Trophoblast cell (in vitro differentiated cells and primary cell): ENCODE results near the gene TREML2.

Experiments
- DNase-seq, 2 donors: peaks; one replicate each; pipeline ENCODE4 v3.0.0-alpha.2; 2016
- H2AFZ ChIP-seq: 2 replicates; pipeline ENCODE4 v1.6.1; 2013; ENCODE audit warnings: low read length, moderate library complexity, mild to moderate bottlenecking; ENCODE audit not compliant: insufficient read depth, poor library complexity
- H2AK5ac ChIP-seq: 2 replicates; pipeline ENCODE4 v1.6.1; 2013; ENCODE audit warnings: mild to moderate bottlenecking, low read length
- H2BK120ac ChIP-seq: 2 replicates; pipeline ENCODE4 v1.6.1; 2013; ENCODE audit warnings: low read length, mild to moderate bottlenecking, moderate library complexity; ENCODE audit not compliant: insufficient read depth, poor library complexity
- H2BK12ac ChIP-seq: 2 replicates; pipeline ENCODE4 v1.6.1; 2013; ENCODE audit warnings: mild to moderate bottlenecking, low read length, moderate library complexity
- H2BK5ac ChIP-seq: 2 replicates; pipeline ENCODE4 v1.6.1; 2013; ENCODE audit warnings: low read length, low read depth, moderate library complexity, mild to moderate bottlenecking; ENCODE audit not compliant: poor library complexity
- H3K14ac ChIP-seq: 2 replicates; pipeline ENCODE4 v1.6.1; 2013; ENCODE audit warnings: mild to moderate bottlenecking, low read length
- H3K18ac ChIP-seq: 2 replicates; pipeline ENCODE4 v1.6.1; 2013; ENCODE audit warnings: mild to moderate bottlenecking, low read length
- H3K23ac ChIP-seq: 2 replicates; pipeline ENCODE4 v1.6.1; 2013; ENCODE audit warnings: low read length
- H3K27ac ChIP-seq: 2 replicates; pipeline ENCODE4 v1.5.1; 2013; ENCODE audit warnings: low read depth, mild to moderate bottlenecking, inconsistent platforms, low read length, moderate library complexity
- H3K27me3 ChIP-seq: 2 replicates; pipeline ENCODE4 v1.6.1; 2013; ENCODE audit warnings: inconsistent platforms, mild to moderate bottlenecking, low read length, moderate library complexity; ENCODE audit not compliant: insufficient read depth
- H3K36me3 ChIP-seq, 2 experiments: 1 replicate in 1 of 2; 2 replicates in 1 of 2; pipeline ENCODE4 v1.6.1; 2013; ENCODE audit warnings: low read length in 2 of 2, mild to moderate bottlenecking in 2 of 2, moderate library complexity in 1 of 2; ENCODE audit not compliant: insufficient read depth in 2 of 2, control insufficient read depth in 1 of 2
- H3K4ac ChIP-seq: 2 replicates; pipeline ENCODE4 v1.6.1; 2013; ENCODE audit warnings: low read depth, mild to moderate bottlenecking, low read length, moderate library complexity
- H3K4me1 ChIP-seq, 2 experiments: 1 replicate in 1 of 2; 2 replicates in 1 of 2; pipeline ENCODE4 v1.6.1; 2013; ENCODE audit warnings: low read length in 2 of 2, mild to moderate bottlenecking in 2 of 2, moderate library complexity in 1 of 2; ENCODE audit not compliant: insufficient read depth in 2 of 2, control insufficient read depth in 1 of 2
- H3K4me2 ChIP-seq: 2 replicates; pipeline ENCODE4 v1.6.1; 2013; ENCODE audit warnings: inconsistent platforms, mild to moderate bottlenecking, low read length, moderate library complexity
- H3K4me3 ChIP-seq: 2 replicates; pipeline ENCODE4 v1.5.1; 2013; ENCODE audit warnings: mild to moderate bottlenecking, low read depth, low read length, inconsistent platforms
- H3K79me1 ChIP-seq: one replicate; pipeline ENCODE4 v1.6.1; 2013; ENCODE audit warnings: low read length
- H3K79me2 ChIP-seq: 2 replicates; pipeline ENCODE4 v1.6.1; 2013; ENCODE audit warnings: low read length, mild to moderate bottlenecking; ENCODE audit not compliant: control insufficient read depth, insufficient read depth, poor library complexity
- H3K9ac ChIP-seq: 2 replicates; pipeline ENCODE4 v1.6.1; 2013; ENCODE audit warnings: mild to moderate bottlenecking, low read length
- H3K9me3 ChIP-seq: 2 replicates; pipeline ENCODE4 v1.6.1; 2013; ENCODE audit warnings: low read depth, mild to moderate bottlenecking, control low read depth, inconsistent platforms, low read length; ENCODE audit not compliant: insufficient read depth
- H4K12ac ChIP-seq: 2 replicates; pipeline ENCODE4 v1.6.1; 2013; ENCODE audit warnings: low read depth, mild to moderate bottlenecking, low read length, moderate library complexity
- H4K8ac ChIP-seq: 2 replicates; pipeline ENCODE4 v1.6.1; 2013; ENCODE audit warnings: low read depth, mild to moderate bottlenecking, low read length, moderate library complexity
- H4K91ac ChIP-seq: one replicate; pipeline ENCODE4 v1.6.1; 2013; ENCODE audit warnings: low read depth, mild to moderate bottlenecking, low read length, moderate library complexity
- WGBS: extraction: QIAGEN DNeasy Blood & Tissue Kit; methylation state at CpG from one replicate; pipeline ENCODE4 v1.1.7; 2013; ENCODE audit warnings: missing lambda C conversion rate; ENCODE audit not compliant: insufficient read length, insufficient coverage; ENCODE audit errors: extremely low coverage; 5-methylcytosine and 5-hydroxymethylcytosine counted together

Gene TREML2

DNA sequence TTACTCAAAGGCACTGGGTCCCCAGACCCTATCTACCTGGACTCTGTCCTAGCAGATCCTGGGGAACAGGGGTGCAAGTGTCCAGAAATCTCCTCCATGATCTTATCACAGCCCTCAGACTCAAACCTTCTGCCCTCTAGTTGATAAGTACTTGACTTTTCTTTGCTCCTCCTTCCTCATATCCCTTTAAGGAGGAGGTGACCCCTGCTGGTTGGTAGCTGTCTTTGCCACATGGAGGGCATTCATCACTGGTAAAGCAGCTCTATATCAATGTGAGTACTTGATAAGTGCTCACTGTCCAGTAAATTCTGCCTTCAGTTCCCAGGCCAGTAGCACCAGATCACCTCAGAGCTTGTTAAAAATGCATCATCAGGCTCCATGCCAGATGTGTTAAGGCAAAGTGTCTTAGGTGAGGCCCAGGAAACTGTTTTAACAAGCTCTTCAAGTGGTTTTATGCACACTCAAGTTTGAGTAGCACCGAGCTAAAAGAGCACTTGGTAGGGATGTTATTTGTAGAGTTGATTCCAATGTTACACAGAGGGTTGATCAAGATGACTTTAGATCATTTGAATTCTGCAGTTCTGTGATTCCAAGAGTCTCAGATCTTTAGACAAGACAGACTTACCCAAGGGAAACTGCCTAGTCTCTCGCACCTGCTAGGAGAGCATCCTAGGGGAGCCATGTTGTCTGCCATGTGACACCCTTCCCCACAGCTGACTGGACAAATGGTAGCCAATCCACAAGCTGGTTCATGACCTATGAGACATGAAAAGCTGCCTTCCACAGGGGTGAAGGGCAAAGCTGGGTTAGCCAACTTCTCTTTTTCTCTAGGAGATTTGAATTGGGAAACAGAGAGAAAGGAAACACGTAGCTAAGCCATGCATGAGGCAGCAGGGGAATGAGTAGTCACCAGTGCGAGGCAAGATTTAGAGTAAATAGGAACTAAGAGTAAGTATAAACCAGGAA lies 18.6 kb downstream of the TREML2 start:
- H3K79me2 ChIP-seq = no peaks in the 10 kb centered on the region
- H3K4me1 ChIP-seq = peaks cover 0 to 8% of the 10 kb centered on the region in 2 experiments
- no peak overlapping the region for H3K23ac ChIP-seq
- no peak overlapping the region for H2BK5ac ChIP-seq
- H3K4me3 ChIP-seq = no peak overlapping the region
- no peak overlapping the region for H3K14ac ChIP-seq
- H3K27ac ChIP-seq = no peak overlapping the region
- H4K8ac ChIP-seq = no peak overlapping the region
- no CpG with 5 or more reads among the region's 4 CpGs for WGBS
- H3K4ac ChIP-seq = no peak overlapping the region
- H3K4me2 ChIP-seq = no peak overlapping the region
- H3K18ac ChIP-seq = no peak overlapping the region
- DNase-seq = peak; percentile 43 to 71
- H2BK120ac ChIP-seq = no peak overlapping the region
- no peaks in the 10 kb centered on the region for H3K9me3 ChIP-seq
- no peak overlapping the region for H4K12ac ChIP-seq
- H4K91ac ChIP-seq = no peak overlapping the region
- H3K9ac ChIP-seq = no peak overlapping the region
- no peaks in the 10 kb centered on the region for H3K36me3 ChIP-seq
- no peaks in the 10 kb centered on the region for H3K79me1 ChIP-seq
- no peak overlapping the region for H2BK12ac ChIP-seq
- H2AFZ ChIP-seq = no peak overlapping the region
- H2AK5ac ChIP-seq = no peak overlapping the region
- H3K27me3 ChIP-seq = no peaks in the 10 kb centered on the region

DNA sequence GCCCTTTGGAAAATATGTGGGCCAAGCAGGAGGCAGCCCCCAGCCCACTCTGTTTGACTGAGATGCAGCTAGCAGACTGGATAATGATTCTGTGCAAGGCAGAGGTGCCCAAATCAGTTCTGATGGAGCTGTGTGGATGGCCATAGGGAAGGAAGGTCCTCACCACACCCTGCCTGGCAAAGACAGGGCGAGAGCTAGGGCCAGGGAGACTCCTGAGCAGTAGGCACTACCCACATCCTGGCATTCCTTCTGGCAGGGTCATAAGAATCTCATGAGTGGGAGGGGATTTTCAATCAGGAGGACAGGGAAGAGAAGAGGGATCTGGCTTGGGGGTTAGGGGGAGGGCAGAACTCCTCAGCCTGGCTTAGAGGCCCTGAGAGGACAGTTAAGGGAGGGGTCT lies 19.4 kb downstream of the TREML2 start:
- H3K9ac ChIP-seq = no peak overlapping the region
- H3K36me3 ChIP-seq = no peaks in the 10 kb centered on the region
- no peak overlapping the region for H2BK120ac ChIP-seq
- H3K79me1 ChIP-seq = no peaks in the 10 kb centered on the region
- peaks cover 0 to 8% of the 10 kb centered on the region in 2 experiments for H3K4me1 ChIP-seq
- no peaks in the 10 kb centered on the region for H3K79me2 ChIP-seq
- H3K27me3 ChIP-seq = no peaks in the 10 kb centered on the region
- H3K27ac ChIP-seq = no peak overlapping the region
- H3K4ac ChIP-seq = no peak overlapping the region
- no peak overlapping the region for H3K23ac ChIP-seq
- no peak overlapping the region for H3K18ac ChIP-seq
- no peak overlapping the region for H4K12ac ChIP-seq
- H3K9me3 ChIP-seq = no peaks in the 10 kb centered on the region
- H2AFZ ChIP-seq = no peak overlapping the region
- H3K4me3 ChIP-seq = no peak overlapping the region
- H2BK12ac ChIP-seq = no peak overlapping the region
- no peak overlapping the region for H4K8ac ChIP-seq
- DNase-seq = no peak
- no peak overlapping the region for H4K91ac ChIP-seq
- no peak overlapping the region for H2AK5ac ChIP-seq
- no peak overlapping the region for H3K14ac ChIP-seq
- H2BK5ac ChIP-seq = no peak overlapping the region
- WGBS = no CpG with 5 or more reads among the region's 1 CpG
- no peak overlapping the region for H3K4me2 ChIP-seq

DNA sequence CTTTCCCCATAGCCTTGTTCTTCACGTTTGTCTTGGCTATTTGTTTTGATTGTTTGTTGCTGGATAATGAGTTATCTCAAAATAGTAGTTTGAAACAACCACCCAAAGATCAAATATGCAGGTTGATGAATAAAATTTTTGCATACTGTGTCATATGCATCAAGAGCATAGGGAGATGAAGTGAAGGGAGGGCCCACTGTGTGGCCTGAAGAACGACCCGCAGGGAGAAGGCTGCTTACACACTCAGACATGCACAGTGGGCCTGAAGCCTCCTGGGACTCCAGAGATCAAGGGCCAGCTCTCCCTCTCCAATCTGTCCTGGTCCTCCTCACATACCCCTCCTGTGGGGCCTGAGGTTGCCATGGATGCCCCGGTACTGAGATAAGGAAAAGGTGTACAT lies 21.8 kb downstream of the TREML2 start:
- Histone ChIP-seq H3K79me1 (no peaks in the 10 kb centered on the region), H3K9ac (no peak overlapping the region), H3K23ac (no peak overlapping the region), H4K12ac (no peak overlapping the region), H2BK12ac (no peak overlapping the region), H3K27ac (no peak overlapping the region), H3K79me2 (no peaks in the 10 kb centered on the region), H2AK5ac (no peak overlapping the region), H3K18ac (no peak overlapping the region), H3K14ac (no peak overlapping the region), H3K27me3 (no peaks in the 10 kb centered on the region), H4K8ac (no peak overlapping the region), H3K4me2 (no peak overlapping the region), H3K9me3 (no peaks in the 10 kb centered on the region), H3K4me3 (no peak overlapping the region), H2AFZ (no peak overlapping the region), H4K91ac (no peak overlapping the region), H3K4me1 (no peaks in the 10 kb centered on the region), H3K36me3 (no peaks in the 10 kb centered on the region), H3K4ac (no peak overlapping the region), H2BK120ac (no peak overlapping the region), H2BK5ac (no peak overlapping the region)
- no peak for DNase-seq
- WGBS = no CpG with 5 or more reads among the region's 4 CpGs

GRCh38 chr6:41177695-41178094 lies 23.3 kb downstream of the TREML2 start:
- WGBS = no CpG with 5 or more reads among the region's 2 CpGs
- H3K79me2 ChIP-seq = no peaks in the 10 kb centered on the region
- no peak overlapping the region for H2AK5ac ChIP-seq
- H3K27me3 ChIP-seq = no peaks in the 10 kb centered on the region
- no peak overlapping the region for H4K91ac ChIP-seq
- no peak overlapping the region for H4K12ac ChIP-seq
- no peak overlapping the region for H3K23ac ChIP-seq
- no peaks in the 10 kb centered on the region for H3K4me1 ChIP-seq
- no peak overlapping the region for H3K4ac ChIP-seq
- H3K9me3 ChIP-seq = no peaks in the 10 kb centered on the region
- H3K4me3 ChIP-seq = no peak overlapping the region
- H3K4me2 ChIP-seq = no peak overlapping the region
- H3K36me3 ChIP-seq = no peaks in the 10 kb centered on the region
- no peak overlapping the region for H4K8ac ChIP-seq
- H2BK120ac ChIP-seq = no peak overlapping the region
- no peak overlapping the region for H3K27ac ChIP-seq
- H3K14ac ChIP-seq = no peak overlapping the region
- no peak for DNase-seq
- H3K79me1 ChIP-seq = no peaks in the 10 kb centered on the region
- no peak overlapping the region for H2AFZ ChIP-seq
- no peak overlapping the region for H3K9ac ChIP-seq
- no peak overlapping the region for H2BK5ac ChIP-seq
- no peak overlapping the region for H2BK12ac ChIP-seq
- no peak overlapping the region for H3K18ac ChIP-seq
